ENCODE results near the gene ECE1.

The ECE1 gene

GRCh38 chr1:21313203-21313885 lies 23.1 kb upstream of the ECE1 start:
- no peak for TF ChIP-seq CTCF (IDR thresholded peaks at IDR 0.05; ENCODE audit: borderline replicate concordance, insufficient read depth, low read depth, low read length)
- H3K4me3 ChIP-seq (ENCODE audit: low read depth, low read length): no peak overlapping the region

GRCh38 chr1:21312407-21312992 lies 22.2 kb upstream of the ECE1 start:
- TF ChIP-seq CTCF (IDR thresholded peaks at IDR 0.05; ENCODE audit: borderline replicate concordance, insufficient read depth, low read depth, low read length): no peak

GRCh38 chr1:21311016-21311415 lies 20.8 kb upstream of the ECE1 start:
- H3K4me3 ChIP-seq (ENCODE audit: low read depth, low read length): no peak overlapping the region
- no peak for TF ChIP-seq CTCF (IDR thresholded peaks at IDR 0.05; ENCODE audit: borderline replicate concordance, insufficient read depth, low read depth, low read length)

More at GRCh38 chr1:21312407-21312992, 22.2 kb upstream of the ECE1 start:
- no peak overlapping the region for H3K4me3 ChIP-seq (ENCODE audit: low read depth, low read length)

GRCh38 chr1:21308847-21309652 lies 18.8 kb upstream of the ECE1 start:
- no peak overlapping the region for H3K4me3 ChIP-seq (ENCODE audit: low read depth, low read length)
- no peak for TF ChIP-seq CTCF (IDR thresholded peaks at IDR 0.05; ENCODE audit: borderline replicate concordance, insufficient read depth, low read depth, low read length)

- TF ChIP-seq CTCF (IDR thresholded peaks at IDR 0.05; ENCODE audit: borderline replicate concordance, insufficient read depth, low read depth, low read length): no peak
- H3K4me3 ChIP-seq (ENCODE audit: low read depth, low read length): no peak overlapping the region
Observed at GRCh38 chr1:21308330-21308729, 18.1 kb upstream of the ECE1 start.

GRCh38 chr1:21307663-21308305 lies 17.5 kb upstream of the ECE1 start:
- TF ChIP-seq CTCF (IDR thresholded peaks at IDR 0.05; ENCODE audit: borderline replicate concordance, insufficient read depth, low read depth, low read length): no peak
- no peak overlapping the region for H3K4me3 ChIP-seq (ENCODE audit: low read depth, low read length)

Measured in GM12875 (cell line).